IMR-90 (cell line): ENCODE measurements around the gene ITGAE. TPM values are rescaled to one million over a fixed set of nuclear protein-coding genes. Genes with fewer than 3 reads are reported as not detected.

Experiments used
- ATAC-seq: fragments of 200-7000 bp; cut with Tn5 transposase; 2 replicates; pipeline ENCODE4 v1.9.1; 2020; ENCODE audit warnings: low read depth, mild to moderate bottlenecking, moderate library complexity
- BruUV-seq: library from RNA; stranded (reverse); fragments of 400-500 nt; replicated peaks from 2 replicates; lab custom pipeline; 2021; lab: Mats Ljungman, UMichigan
- CTCF ChIA-PET: fragments of 300-600 bp; formaldehyde crosslinking; extraction: SDS; loops from one replicate; lab custom pipeline; 2021; ENCODE audit warnings: antibody characterized with exemption; lab: Yijun Ruan, JAX
- POLR2A ChIA-PET: fragments of 300-600 bp; sonication (Branson Sonifier 250); formaldehyde crosslinking; loops from one replicate; lab custom pipeline; 2022; ENCODE audit warnings: antibody characterized with exemption; ENCODE audit not compliant: unreplicated experiment; lab: Charles Lee
- DNase-seq: peaks from one replicate; pipeline ENCODE4 v3.0.0; 2013
- H2AFZ ChIP-seq: replicated peaks from 2 replicates; pipeline ENCODE3; 2013; ENCODE audit warnings: low read length, mild to moderate bottlenecking; ENCODE audit not compliant: poor library complexity
- H2AK5ac ChIP-seq: 2 replicates; pipeline ENCODE4 v1.6.1; 2013; ENCODE audit warnings: low read depth, low read length, inconsistent platforms
- H2AK9ac ChIP-seq: replicated peaks from 2 replicates; pipeline ENCODE3; 2013; ENCODE audit warnings: mild to moderate bottlenecking, low read depth, low read length, moderate library complexity; ENCODE audit not compliant: poor library complexity
- H2BK120ac ChIP-seq: 2 replicates; pipeline ENCODE4 v1.6.1; 2013; ENCODE audit warnings: low read depth, low read length, inconsistent platforms
- H2BK15ac ChIP-seq: 3 replicates; pipeline ENCODE4 v1.6.1; 2013; ENCODE audit warnings: low read depth, low read length, inconsistent platforms
- H2BK20ac ChIP-seq: 2 replicates; pipeline ENCODE4 v1.6.1; 2013; ENCODE audit warnings: low read depth, mild to moderate bottlenecking, inconsistent platforms, low read length, moderate library complexity
- H2BK5ac ChIP-seq: 2 replicates; pipeline ENCODE4 v1.6.1; 2013; ENCODE audit warnings: mild to moderate bottlenecking, low read depth, low read length, inconsistent platforms; ENCODE audit not compliant: poor library complexity, severe bottlenecking
- H3K14ac ChIP-seq: replicated peaks from 2 replicates; pipeline ENCODE4 v1.6.1; 2013; ENCODE audit warnings: low read depth, low read length, inconsistent platforms
- H3K18ac ChIP-seq: 2 replicates; pipeline ENCODE4 v1.6.1; 2013; ENCODE audit warnings: low read depth, low read length, control low read depth
- H3K23ac ChIP-seq: 2 replicates; pipeline ENCODE4 v1.6.1; 2013; ENCODE audit warnings: low read depth, low read length, inconsistent platforms
- H3K27ac ChIP-seq: 2 replicates; pipeline ENCODE4 v1.5.1; 2013; ENCODE audit warnings: mild to moderate bottlenecking, control low read depth, low read length; ENCODE audit not compliant: insufficient read depth
- H3K27me3 ChIP-seq: 2 replicates; pipeline ENCODE4 v1.6.1; 2013; ENCODE audit warnings: low read length; ENCODE audit not compliant: control insufficient read depth, insufficient read depth
- H3K36me3 ChIP-seq: 2 replicates; pipeline ENCODE4 v1.6.1; 2013; ENCODE audit warnings: low read length, mixed read lengths; ENCODE audit not compliant: control insufficient read depth, insufficient read depth
- H3K4ac ChIP-seq: 2 replicates; pipeline ENCODE4 v1.6.1; 2013; ENCODE audit warnings: low read depth, low read length, inconsistent platforms
- H3K4me1 ChIP-seq: 2 replicates; pipeline ENCODE4 v1.6.1; 2013; ENCODE audit warnings: low read length, mixed read lengths; ENCODE audit not compliant: control insufficient read depth, insufficient read depth
- H3K4me2 ChIP-seq: 2 replicates; pipeline ENCODE4 v1.6.1; 2013; ENCODE audit warnings: low read depth, mild to moderate bottlenecking, control low read depth, low read length, moderate library complexity
- H3K4me3 ChIP-seq: 2 replicates; pipeline ENCODE4 v1.5.1; 2013; ENCODE audit warnings: low read depth, mild to moderate bottlenecking, control low read depth, low read length, moderate library complexity; ENCODE audit not compliant: insufficient read depth
- H3K56ac ChIP-seq: 2 replicates; pipeline ENCODE4 v1.6.1; 2013; ENCODE audit warnings: low read length, inconsistent platforms; ENCODE audit not compliant: insufficient read depth; ENCODE audit errors: extremely low read depth
- H3K79me1 ChIP-seq, 2 experiments: 2 replicates each; pipeline ENCODE4 v1.6.1; 2013; ENCODE audit warnings: low read length in 2 of 2, inconsistent platforms in 1 of 2, low read depth in 1 of 2
- H3K9ac ChIP-seq: 2 replicates; pipeline ENCODE4 v1.6.1; 2013; ENCODE audit warnings: low read depth, low read length, control low read depth
- H3K9me1 ChIP-seq: 2 replicates; pipeline ENCODE4 v1.6.1; 2013; ENCODE audit warnings: low read length, inconsistent platforms; ENCODE audit not compliant: insufficient read depth
- H3K9me3 ChIP-seq: 2 replicates; pipeline ENCODE4 v1.6.1; 2013; ENCODE audit warnings: low read length; ENCODE audit not compliant: control insufficient read depth, insufficient read depth
- H4K20me1 ChIP-seq: 2 replicates; pipeline ENCODE4 v1.6.1; 2013; ENCODE audit warnings: low read length, inconsistent platforms; ENCODE audit not compliant: insufficient read depth
- H4K5ac ChIP-seq: 2 replicates; pipeline ENCODE4 v1.6.1; 2013; ENCODE audit warnings: mild to moderate bottlenecking, low read depth, low read length, control low read depth
- H4K8ac ChIP-seq, 2 experiments: 2 replicates each; pipeline ENCODE4 v1.6.1; 2013; ENCODE audit warnings: low read depth in 2 of 2, low read length in 2 of 2, control low read depth in 1 of 2, inconsistent platforms in 1 of 2
- H4K91ac ChIP-seq: 2 replicates; pipeline ENCODE4 v1.6.1; 2013; ENCODE audit warnings: low read depth, low read length, inconsistent platforms; ENCODE audit not compliant: insufficient read depth
- CEBPB ChIP-seq: IDR thresholded peaks from 2 replicates; pipeline ENCODE4 v1.6.1; 2012; ENCODE audit warnings: low read depth, low read length, improper control_type of control experiment
- CHD1 ChIP-seq: IDR thresholded peaks from 2 replicates; pipeline ENCODE4 v1.6.1; 2012; ENCODE audit warnings: low read depth, low read length, improper control_type of control experiment
- ELK1 ChIP-seq: fragments of 150-350 bp; IDR thresholded peaks from 2 replicates; pipeline ENCODE4 v1.6.1; 2016; ENCODE audit warnings: low read depth, mild to moderate bottlenecking, low read length, moderate library complexity, borderline replicate concordance
- FOS ChIP-seq: fragments of 150-350 bp; IDR thresholded peaks from 2 replicates; pipeline ENCODE4 v1.6.1; 2016; ENCODE audit warnings: low read depth, low read length
- MAZ ChIP-seq: IDR thresholded peaks from 2 replicates; pipeline ENCODE4 v1.6.1; 2012; ENCODE audit warnings: low read depth, mild to moderate bottlenecking, low read length, improper control_type of control experiment, moderate library complexity, borderline replicate concordance
- POLR2A ChIP-seq: IDR thresholded peaks from 2 replicates; pipeline ENCODE4 v1.6.1; 2012; ENCODE audit warnings: mild to moderate bottlenecking, low read depth, low read length
- RCOR1 ChIP-seq: IDR thresholded peaks from 2 replicates; pipeline ENCODE4 v1.6.1; 2012; ENCODE audit warnings: mild to moderate bottlenecking, low read length, improper control_type of control experiment; ENCODE audit not compliant: insufficient replicate concordance
- RFX5 ChIP-seq: IDR thresholded peaks from 2 replicates; pipeline ENCODE4 v1.8.0; 2012; ENCODE audit warnings: low read depth, mild to moderate bottlenecking, low read length, moderate library complexity
- WGBS, 2 experiments: methylation state at CpG; one replicate each; pipeline versions ENCODE4 v1.1.5 to v1.1.7; 2013; ENCODE audit warnings: missing lambda C conversion rate in 2 of 2; ENCODE audit not compliant: insufficient read length in 1 of 2; ENCODE audit errors: extremely low coverage in 2 of 2; 5-methylcytosine and 5-hydroxymethylcytosine counted together
- dilution Hi-C: fragments of 300-500 bp; cut with HindIII; formaldehyde crosslinking; loops from one replicate; pipeline ENCODE4 v1.14.3; 2018; ENCODE audit warnings: low sequenced_read_pairs; ENCODE audit not compliant: unreplicated experiment
- in situ Hi-C: fragments of 300-500 bp; cut with MboI; formaldehyde crosslinking; loops from 3 replicates; pipeline ENCODE4 v1.14.3; 2019; ENCODE audit warnings: low sequenced_read_pairs, inconsistent platforms, mixed read lengths
- intact Hi-C: fragments of 100-400 bp; cut with micrococcal nuclease; formaldehyde crosslinking; loops from 2 replicates; pipeline ENCODE4 v1.10.0; 2022
- polyA plus RNA-seq, 3 experiments: library from polyadenylated mRNA; depleted of rRNA; stranded (reverse); fragments of >200 nt; gene quantifications; 2 replicates each; pipeline ENCODE4 v1.2.3, GENCODE V29; 2012; ENCODE audit warnings: low replicate concordance in 1 of 3
- total RNA-seq: library from RNA; depleted of rRNA; stranded (reverse); fragments of >200 nt; gene quantifications from 2 replicates; pipeline ENCODE4 v1.2.3, GENCODE V29; 2012

The ITGAE gene
- total and polyA plus RNA-seq, 2 of the 4 experiments (the other 2 are of a cell fraction), result 54.1 to 60.8 TPM

GRCh38 chr17:3810019-3810418 is 9.0 kb upstream of the ITGAE start:
- Histone ChIP-seq H2BK120ac (no peak overlapping the region), H3K9me3 (no peaks in the 10 kb centered on the region), H3K79me1 (peaks cover 3 to 10% of the 10 kb centered on the region in 2 experiments; a peak in 3 of 4 replicates), H2AK9ac (no peak overlapping the region), H3K27ac (no peak overlapping the region), H3K4me2 (no peak overlapping the region), H3K4me1 (no peaks in the 10 kb centered on the region), H2AK5ac (no peak overlapping the region), H3K4ac (no peak overlapping the region), H4K20me1 (no peaks in the 10 kb centered on the region), H3K56ac (no peak overlapping the region), H3K27me3 (no peaks in the 10 kb centered on the region), H2BK20ac (no peak overlapping the region), H4K91ac (no peak overlapping the region), H2AFZ (no peak overlapping the region), H3K18ac (no peak overlapping the region), H3K9ac (no peak overlapping the region), H4K8ac (no peak overlapping the region), H3K23ac (no peak overlapping the region), H2BK15ac (no peak overlapping the region), H3K4me3 (no peak overlapping the region), H3K9me1 (no peaks in the 10 kb centered on the region; the same call in 1 of the 2 replicates), H4K5ac (no peak overlapping the region), H3K36me3 (peaks cover 44% of the 10 kb centered on the region), H2BK5ac (no peak overlapping the region), H3K14ac (no peak overlapping the region)
- CTCF ChIA-PET, result interaction anchor here (1.1 kb wide), 1 partner anchor 17 kb away, joined by 3 read pairs; no protein-coding TSS in a partner anchor
- in situ Hi-C loops (loop anchor here (25.0 kb wide), 1 partner anchor 773 kb away; no protein-coding TSS in a partner anchor), intact Hi-C loops (no loop called here), dilution Hi-C loops (no loop called here)
- no TSS peak for BruUV-seq
- no peak for TF ChIP-seq ELK1
- TF ChIP-seq FOS, result no peak
- no peak for TF ChIP-seq CHD1
- TF ChIP-seq POLR2A, result no peak
- no peak for TF ChIP-seq RFX5
- TF ChIP-seq MAZ, result no peak
- no peak for TF ChIP-seq CEBPB
- no peak for TF ChIP-seq RCOR1
- WGBS, 2 experiments, result no CpG with 5 or more reads among the region's 4 CpGs
- POLR2A ChIA-PET, result no interaction called here
- ATAC-seq (no peak), DNase-seq (no peak)
